Breast epithelium (tissue), 3 donors: ENCODE data around the gene NEMP2.

Experiments used
- POLR2AphosphoS5 ChIP-seq, 3 donors: sonication (generic); formaldehyde crosslinking; IDR thresholded peaks; one replicate each; pipeline ENCODE4 v1.6.1; 2017; ENCODE audit warnings: antibody characterized with exemption in 3 of 3
- TF ChIP-seq, protein P1 (sequence below), 3 donors: fragments of 450-650 bp; IDR thresholded peaks; one replicate each; pipeline ENCODE4 v1.5.1; 2016 to 2017; ENCODE audit warnings: antibody characterized with exemption in 3 of 3, mild to moderate bottlenecking in 3 of 3, moderate library complexity in 3 of 3

DNA sequence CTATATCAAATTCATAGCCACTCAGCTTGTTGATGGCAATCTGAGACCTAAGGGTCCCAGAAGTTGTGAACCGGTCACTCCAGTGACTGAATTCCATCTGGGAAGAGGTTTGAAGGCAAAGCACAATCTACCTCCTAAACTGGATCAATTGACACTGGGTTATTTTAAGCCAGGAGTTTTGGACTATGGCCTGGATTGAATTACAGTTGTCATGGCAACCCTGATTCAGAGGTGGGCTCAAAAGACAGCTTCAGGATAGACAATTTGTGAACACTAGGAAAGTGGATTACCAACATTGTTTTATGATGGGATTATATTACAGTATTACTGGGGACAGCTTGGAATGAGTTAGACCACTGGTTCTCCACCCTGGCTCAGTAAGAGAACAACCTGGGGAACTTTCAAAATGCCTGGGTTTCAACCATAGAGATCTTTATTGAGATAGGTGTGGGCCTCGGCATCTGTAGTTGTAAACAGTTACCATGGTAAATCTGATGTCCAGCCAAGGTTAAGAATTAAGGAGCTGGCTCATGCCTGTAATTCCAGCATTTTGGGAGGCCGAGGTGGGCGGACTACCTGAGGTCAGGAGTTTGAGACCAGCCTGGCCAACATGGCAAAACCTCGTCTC is 67.6 kb downstream of the NEMP2 start:
- no peak for TF ChIP-seq POLR2AphosphoS5 (IDR thresholded peaks at IDR 0.05)
- TF ChIP-seq, protein P1, sequence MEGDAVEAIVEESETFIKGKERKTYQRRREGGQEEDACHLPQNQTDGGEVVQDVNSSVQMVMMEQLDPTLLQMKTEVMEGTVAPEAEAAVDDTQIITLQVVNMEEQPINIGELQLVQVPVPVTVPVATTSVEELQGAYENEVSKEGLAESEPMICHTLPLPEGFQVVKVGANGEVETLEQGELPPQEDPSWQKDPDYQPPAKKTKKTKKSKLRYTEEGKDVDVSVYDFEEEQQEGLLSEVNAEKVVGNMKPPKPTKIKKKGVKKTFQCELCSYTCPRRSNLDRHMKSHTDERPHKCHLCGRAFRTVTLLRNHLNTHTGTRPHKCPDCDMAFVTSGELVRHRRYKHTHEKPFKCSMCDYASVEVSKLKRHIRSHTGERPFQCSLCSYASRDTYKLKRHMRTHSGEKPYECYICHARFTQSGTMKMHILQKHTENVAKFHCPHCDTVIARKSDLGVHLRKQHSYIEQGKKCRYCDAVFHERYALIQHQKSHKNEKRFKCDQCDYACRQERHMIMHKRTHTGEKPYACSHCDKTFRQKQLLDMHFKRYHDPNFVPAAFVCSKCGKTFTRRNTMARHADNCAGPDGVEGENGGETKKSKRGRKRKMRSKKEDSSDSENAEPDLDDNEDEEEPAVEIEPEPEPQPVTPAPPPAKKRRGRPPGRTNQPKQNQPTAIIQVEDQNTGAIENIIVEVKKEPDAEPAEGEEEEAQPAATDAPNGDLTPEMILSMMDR (IDR thresholded peaks at IDR 0.05) = no peak
